ENCODE data around the gene SERINC1. TPM values are rescaled to one million over a fixed set of nuclear protein-coding genes. Genes with fewer than 3 reads are reported as not detected.
"Not testable (repeated sequence)": the region's sequence is repeated elsewhere in the genome, so short reads cannot be mapped to it uniquely, and the experiment has no call there.

Gene SERINC1
- polyA plus RNA-seq (2013, experiment 1 of 2) = 159 TPM
- polyA plus RNA-seq (2013, experiment 2 of 2) = 173 TPM

DNA sequence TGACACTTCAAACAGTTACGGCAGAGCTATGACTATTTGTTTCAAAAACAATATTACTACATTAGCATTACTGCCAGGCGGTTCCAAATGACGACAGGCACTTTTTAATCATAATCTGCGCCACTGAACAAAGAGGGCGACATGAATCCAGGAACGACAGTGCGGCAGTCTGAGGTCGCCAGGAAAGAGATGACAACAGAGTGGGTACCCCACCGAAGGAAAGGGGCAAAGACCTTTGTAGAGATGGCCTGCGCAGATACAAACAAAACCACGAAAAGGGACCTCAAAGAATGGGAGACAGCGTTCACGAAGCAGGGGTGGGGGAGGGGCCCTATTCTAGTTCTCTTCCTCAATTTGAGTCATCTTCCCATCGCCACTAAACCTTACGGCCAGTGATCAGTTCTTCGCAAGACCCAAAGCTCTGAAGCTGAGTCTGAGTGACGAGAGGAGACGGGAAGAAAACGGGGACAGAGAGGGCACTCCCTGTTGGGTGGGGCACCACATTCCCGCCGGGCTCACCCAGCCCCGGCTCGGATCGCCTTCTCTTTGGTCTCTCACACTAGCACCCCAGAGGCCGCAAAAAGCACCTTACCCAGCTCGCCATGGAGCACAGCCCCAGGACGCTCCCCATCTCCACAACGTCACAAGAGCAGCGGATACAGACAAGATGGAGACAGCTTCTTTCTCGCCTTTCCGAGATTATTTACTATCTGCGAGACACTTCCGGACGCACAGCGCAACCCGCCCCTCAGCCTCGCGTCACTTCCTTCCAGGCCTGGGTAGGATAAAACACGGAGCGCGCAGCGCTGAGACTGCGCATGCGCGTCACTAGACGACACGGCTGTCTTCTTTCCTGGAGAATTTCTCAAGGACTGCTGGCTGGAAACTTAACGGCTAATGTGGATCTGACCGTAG is at the start of gene SERINC1:
Gene SERINC1 (minus strand): TSS at position 701 of the 915 bp plus-strand sequence. CDS start 70 bp downstream, at position 631.
- Histone ChIP-seq H2BK5ac (ENCODE audit: low read depth, low read length, poor library complexity, severe bottlenecking) (peak within 1 kb of the TSS; percentile 46), H3K36me3 (ENCODE audit: control insufficient read depth in 1 of 2, insufficient read depth in 2 of 2, low read depth in 1 of 2, low read length in 2 of 2) (peaks cover 0 to 12% of the 10 kb centered on the region in 2 experiments), H3K18ac (ENCODE audit: low read depth in 1 of 2, low read length in 2 of 2) (peak within 1 kb of the TSS; percentile 86 to 94), H2BK15ac (ENCODE audit: low read depth, poor library complexity, severe bottlenecking) (no peak within 1 kb of the TSS), H3K23ac (ENCODE audit: low read length in 2 of 2) (no peak within 1 kb of the TSS), H3K4me3 (ENCODE audit: insufficient read depth in 1 of 2, low read depth in 1 of 2, low read length in 2 of 2) (peak within 1 kb of the TSS; percentile 92 to 94), H3K9ac (ENCODE audit: low read length) (peak within 1 kb of the TSS; percentile 98), H4K91ac (ENCODE audit: low read length) (peak within 1 kb of the TSS; percentile 81), H3K27ac (ENCODE audit: low read length, poor library complexity, severe bottlenecking) (peak within 1 kb of the TSS; percentile 77), H2BK12ac (ENCODE audit: low read length in 2 of 2) (no peak within 1 kb of the TSS), H2BK120ac (ENCODE audit: low read depth, low read length) (peak within 1 kb of the TSS; percentile 22), H3K4ac (ENCODE audit: low read depth in 1 of 2, low read length in 2 of 2) (peak within 1 kb of the TSS; percentile 85 to 89), H2AFZ (ENCODE audit: low read depth, low read length) (peak within 1 kb of the TSS; percentile 89), H3K4me1 (ENCODE audit: control insufficient read depth, insufficient read depth, low read depth, low read length) (peaks cover 5% of the 10 kb centered on the region), H3K4me2 (ENCODE audit: low read length, poor library complexity, severe bottlenecking) (peak within 1 kb of the TSS; percentile 82), H3K79me1 (replicated peaks; ENCODE audit: low read length, poor library complexity, severe bottlenecking) (no peaks in the 10 kb centered on the region), H3K27me3 (ENCODE audit: control insufficient read depth in 1 of 2, insufficient read depth in 1 of 2, low read length in 2 of 2) (no peaks in the 10 kb centered on the region), H2AK5ac (ENCODE audit: low read length, severe bottlenecking) (peak within 1 kb of the TSS; percentile 80), H3K9me3 (ENCODE audit: control insufficient read depth, low read length) (no peaks in the 10 kb centered on the region), H4K8ac (ENCODE audit: low read length) (peak within 1 kb of the TSS; percentile 92), H3K14ac (ENCODE audit: low read length in 2 of 2) (peak within 1 kb of the TSS in 1 of 2 experiments; percentile 79)
- 1% methylated on average over 42 of the region's 49 CpGs for WGBS
- peak; percentile 96 for DNase-seq

- H3K27me3 ChIP-seq (ENCODE audit: control insufficient read depth in 1 of 2, insufficient read depth in 1 of 2, low read length in 2 of 2) = no peaks in the 10 kb centered on the region
- WGBS = 88% methylated on average over 13 of the region's 13 CpGs
- H4K91ac ChIP-seq (ENCODE audit: low read length) = no peak overlapping the region
- H3K9me3 ChIP-seq (ENCODE audit: control insufficient read depth, low read length) = peaks cover 4% of the 10 kb centered on the region
- no peak overlapping the region for H3K4me2 ChIP-seq (ENCODE audit: low read length, poor library complexity, severe bottlenecking)
- no peak overlapping the region for H2BK120ac ChIP-seq (ENCODE audit: low read depth, low read length)
- no peak overlapping the region for H2AFZ ChIP-seq (ENCODE audit: low read depth, low read length)
- no peaks in the 10 kb centered on the region for H3K79me1 ChIP-seq (replicated peaks; ENCODE audit: low read length, poor library complexity, severe bottlenecking)
- H3K27ac ChIP-seq (ENCODE audit: low read length, poor library complexity, severe bottlenecking) = no peak overlapping the region
- no peaks in the 10 kb centered on the region for H3K4me1 ChIP-seq (ENCODE audit: control insufficient read depth, insufficient read depth, low read depth, low read length)
- no peak overlapping the region for H2AK5ac ChIP-seq (ENCODE audit: low read length, severe bottlenecking)
- H3K4me3 ChIP-seq (ENCODE audit: insufficient read depth in 1 of 2, low read depth in 1 of 2, low read length in 2 of 2) = no peak overlapping the region
- H2BK12ac ChIP-seq (ENCODE audit: low read length in 2 of 2) = no peak overlapping the region
- no peak overlapping the region for H3K4ac ChIP-seq (ENCODE audit: low read depth in 1 of 2, low read length in 2 of 2)
- no peak for DNase-seq
- H3K18ac ChIP-seq (ENCODE audit: low read depth in 1 of 2, low read length in 2 of 2) = no peak overlapping the region
- H2BK5ac ChIP-seq (ENCODE audit: low read depth, low read length, poor library complexity, severe bottlenecking) = no peak overlapping the region
- no peak overlapping the region for H3K14ac ChIP-seq (ENCODE audit: low read length in 2 of 2)
- no peak overlapping the region for H3K9ac ChIP-seq (ENCODE audit: low read length)
- no peaks in the 10 kb centered on the region for H3K36me3 ChIP-seq (ENCODE audit: control insufficient read depth in 1 of 2, insufficient read depth in 2 of 2, low read depth in 1 of 2, low read length in 2 of 2)
- no peak overlapping the region for H3K23ac ChIP-seq (ENCODE audit: low read length in 2 of 2)
- no peak overlapping the region for H4K8ac ChIP-seq (ENCODE audit: low read length)
- no peak overlapping the region for H2BK15ac ChIP-seq (ENCODE audit: low read depth, poor library complexity, severe bottlenecking)
Observed at GRCh38 chr6:122511193-122511924, 39.8 kb upstream of the SERINC1 start.

DNA sequence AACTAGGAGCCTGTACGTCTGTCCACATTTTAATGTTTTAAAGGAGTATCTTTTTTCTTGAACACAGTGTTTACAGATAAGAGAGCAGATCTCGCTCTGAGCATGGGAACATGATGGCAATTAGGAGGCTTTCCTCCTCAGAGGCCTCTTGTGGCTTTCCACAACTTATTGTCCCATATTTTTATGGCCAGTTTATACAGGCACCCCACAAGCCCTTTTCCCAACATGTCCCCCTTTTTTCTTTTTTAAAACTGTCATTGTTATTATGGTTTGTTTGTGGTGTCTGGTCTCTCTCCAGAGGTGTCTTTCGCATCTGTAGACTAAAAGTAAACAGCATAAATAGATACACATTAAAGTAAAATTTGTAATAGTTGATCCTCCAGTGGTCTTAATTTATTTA is 33.6 kb upstream of the SERINC1 start:
- DNase-seq; H2AK5ac ChIP-seq (ENCODE audit: low read length, severe bottlenecking); H4K91ac ChIP-seq (ENCODE audit: low read length); H3K4me2 ChIP-seq (ENCODE audit: low read length, poor library complexity, severe bottlenecking); H3K36me3 ChIP-seq (ENCODE audit: control insufficient read depth in 1 of 2, insufficient read depth in 2 of 2, low read depth in 1 of 2, low read length in 2 of 2); H3K14ac ChIP-seq (ENCODE audit: low read length in 2 of 2); H2BK15ac ChIP-seq (ENCODE audit: low read depth, poor library complexity, severe bottlenecking); H2BK120ac ChIP-seq (ENCODE audit: low read depth, low read length); H3K18ac ChIP-seq (ENCODE audit: low read depth in 1 of 2, low read length in 2 of 2); H3K9ac ChIP-seq (ENCODE audit: low read length); H2AFZ ChIP-seq (ENCODE audit: low read depth, low read length); H3K4me1 ChIP-seq (ENCODE audit: control insufficient read depth, insufficient read depth, low read depth, low read length); H3K79me1 ChIP-seq (replicated peaks; ENCODE audit: low read length, poor library complexity, severe bottlenecking); H3K27ac ChIP-seq (ENCODE audit: low read length, poor library complexity, severe bottlenecking); H3K27me3 ChIP-seq (ENCODE audit: control insufficient read depth in 1 of 2, insufficient read depth in 1 of 2, low read length in 2 of 2); H3K4ac ChIP-seq (ENCODE audit: low read depth in 1 of 2, low read length in 2 of 2); H3K23ac ChIP-seq (ENCODE audit: low read length in 2 of 2); H4K8ac ChIP-seq (ENCODE audit: low read length); H2BK5ac ChIP-seq (ENCODE audit: low read depth, low read length, poor library complexity, severe bottlenecking); H2BK12ac ChIP-seq (ENCODE audit: low read length in 2 of 2); H3K4me3 ChIP-seq (ENCODE audit: insufficient read depth in 1 of 2, low read depth in 1 of 2, low read length in 2 of 2): not testable (repeated sequence)
- 81% methylated on average over 2 of the region's 3 CpGs for WGBS
- H3K9me3 ChIP-seq (ENCODE audit: control insufficient read depth, low read length) = peaks cover 50% of the 10 kb centered on the region

DNA sequence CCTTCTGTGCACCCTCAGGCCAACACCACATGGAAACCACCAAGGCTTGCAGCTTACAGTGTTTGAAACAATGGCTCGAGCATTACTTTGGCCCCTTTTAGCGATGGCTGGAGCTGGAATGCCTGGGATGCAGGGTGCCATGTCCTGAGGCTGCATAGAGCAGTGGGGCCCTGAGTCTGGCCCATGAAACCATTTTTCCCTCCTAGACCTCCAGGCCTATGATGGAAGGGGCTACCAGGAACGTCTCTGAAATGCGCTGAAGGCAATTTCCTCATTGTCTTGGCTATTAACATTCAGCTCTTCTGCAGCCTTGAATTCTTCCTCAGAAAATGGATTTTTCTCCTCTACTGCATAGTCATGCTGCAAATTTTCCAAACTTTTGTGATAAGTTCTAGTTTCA is 29.9 kb upstream of the SERINC1 start:
- Histone ChIP-seq H3K79me1 (replicated peaks; ENCODE audit: low read length, poor library complexity, severe bottlenecking) (no peaks in the 10 kb centered on the region), H2AFZ (ENCODE audit: low read depth, low read length) (no peak overlapping the region), H4K8ac (ENCODE audit: low read length) (no peak overlapping the region), H2BK12ac (ENCODE audit: low read length in 2 of 2) (no peak overlapping the region), H3K23ac (ENCODE audit: low read length in 2 of 2) (no peak overlapping the region), H2AK5ac (ENCODE audit: low read length, severe bottlenecking) (no peak overlapping the region), H3K9ac (ENCODE audit: low read length) (no peak overlapping the region), H3K4me1 (ENCODE audit: control insufficient read depth, insufficient read depth, low read depth, low read length) (no peaks in the 10 kb centered on the region), H3K4me3 (ENCODE audit: insufficient read depth in 1 of 2, low read depth in 1 of 2, low read length in 2 of 2) (no peak overlapping the region), H2BK5ac (ENCODE audit: low read depth, low read length, poor library complexity, severe bottlenecking) (no peak overlapping the region), H3K14ac (ENCODE audit: low read length in 2 of 2) (no peak overlapping the region), H3K27ac (ENCODE audit: low read length, poor library complexity, severe bottlenecking) (no peak overlapping the region), H3K4ac (ENCODE audit: low read depth in 1 of 2, low read length in 2 of 2) (no peak overlapping the region), H4K91ac (ENCODE audit: low read length) (no peak overlapping the region), H3K18ac (ENCODE audit: low read depth in 1 of 2, low read length in 2 of 2) (no peak overlapping the region), H3K36me3 (ENCODE audit: control insufficient read depth in 1 of 2, insufficient read depth in 2 of 2, low read depth in 1 of 2, low read length in 2 of 2) (no peaks in the 10 kb centered on the region), H2BK15ac (ENCODE audit: low read depth, poor library complexity, severe bottlenecking) (no peak overlapping the region), H3K27me3 (ENCODE audit: control insufficient read depth in 1 of 2, insufficient read depth in 1 of 2, low read length in 2 of 2) (no peaks in the 10 kb centered on the region), H2BK120ac (ENCODE audit: low read depth, low read length) (no peak overlapping the region), H3K4me2 (ENCODE audit: low read length, poor library complexity, severe bottlenecking) (no peak overlapping the region), H3K9me3 (ENCODE audit: control insufficient read depth, low read length) (peaks cover 76% of the 10 kb centered on the region)
- 90% methylated on average over 4 of the region's 4 CpGs for WGBS
- DNase-seq = no peak
